Measurements from ENCODE around the gene ABHD5. TPM values are rescaled to one million over a fixed set of nuclear protein-coding genes. Genes with fewer than 3 reads are reported as not detected.

ABHD5 gene
- total RNA-seq, 4 donors from 2014 or later: 110 to 300 (median 166) TPM

GRCh38 chr3:43729707-43730414, 39.1 kb downstream of the ABHD5 start:
- no peak for TF ChIP-seq CTCF (IDR thresholded peaks at IDR 0.05; ENCODE audit: low read depth)

GRCh38 chr3:43732747-43733425, 42.1 kb downstream of the ABHD5 start:
- TF ChIP-seq CTCF (IDR thresholded peaks at IDR 0.05; ENCODE audit: low read depth): no peak

GRCh38 chr3:43733459-43734384, 43.0 kb downstream of the ABHD5 start:
- TF ChIP-seq CTCF (IDR thresholded peaks at IDR 0.05; ENCODE audit: low read depth): no peak

- TF ChIP-seq CTCF (IDR thresholded peaks at IDR 0.05; ENCODE audit: low read depth): no peak
These were observed 43.9 kb downstream of the ABHD5 start for GRCh38 chr3:43734685-43735084.

GRCh38 chr3:43735618-43736017, 44.9 kb downstream of the ABHD5 start:
- TF ChIP-seq CTCF (IDR thresholded peaks at IDR 0.05; ENCODE audit: low read depth): no peak

GRCh38 chr3:43736558-43737440, 46.1 kb downstream of the ABHD5 start:
- TF ChIP-seq CTCF (IDR thresholded peaks at IDR 0.05; ENCODE audit: low read depth): no peak

Measured in subcutaneous adipose tissue (tissue), 4 donors.